Right lobe of liver (tissue), 6 donors: ENCODE data around the gene TAF8. TPM values are rescaled to one million over a fixed set of nuclear protein-coding genes. Genes with fewer than 3 reads are reported as not detected.

Experiments used
- ATAC-seq, 4 donors: fragments of 200-7000 bp; cut with Tn5 transposase; one replicate each; pipeline ENCODE4 v1.9.1; 2020; ENCODE audit warnings: mild to moderate bottlenecking in 4 of 4, moderate library complexity in 4 of 4
- DNase-seq, 3 donors: peaks; one replicate each; pipeline ENCODE4 v3.0.0-alpha.2; 2020
- H3K27ac ChIP-seq, 3 donors: fragments of 200-600 bp; one replicate each; pipeline ENCODE4 v1.8.0; 2022
- H3K27me3 ChIP-seq, 2 donors: fragments of 200-600 bp; one replicate each; pipeline ENCODE4 v1.8.0; 2022
- H3K36me3 ChIP-seq, 4 donors: fragments of 200-600 bp; sonication (generic) in 1 of 4; one replicate each; pipeline versions ENCODE4 v1.5.1 to v1.8.0; 2017 to 2022; ENCODE audit warnings: control low read depth in 1 of 4
- H3K4me1 ChIP-seq, 4 donors: fragments of 200-600 bp; sonication (generic) in 1 of 4; one replicate each; pipeline versions ENCODE4 v1.5.1 to v1.8.0; 2017 to 2022; ENCODE audit warnings: control low read depth in 1 of 4
- H3K4me3 ChIP-seq, 3 donors: fragments of 200-600 bp; one replicate each; pipeline ENCODE4 v1.8.0; 2022
- H3K9me3 ChIP-seq, 4 donors: fragments of 200-600 bp; sonication (generic) in 1 of 4; one replicate each; pipeline versions ENCODE4 v1.5.1 to v1.8.0; 2017 to 2022; ENCODE audit warnings: control low read depth in 1 of 4
- POLR2A ChIP-seq: fragments of 450-650 bp; IDR thresholded peaks from one replicate; pipeline ENCODE4 v1.6.1; 2017; ENCODE audit warnings: antibody characterized with exemption, mild to moderate bottlenecking
- WGBS: methylation state at CpG from one replicate; pipeline ENCODE4 v1.1.6; 2018; ENCODE audit warnings: low coverage, low lambda C conversion rate; ENCODE audit not compliant: insufficient coverage; ENCODE audit errors: missing lambda C conversion rate; 5-methylcytosine and 5-hydroxymethylcytosine counted together
- intact Hi-C, 2 donors: fragments of 100-400 bp; cut with DNase I; formaldehyde crosslinking; loops; one replicate each; pipeline versions ENCODE4 v1.11.2 to v1.14.1; 2022
- total RNA-seq, 6 experiments: library from RNA; depleted of rRNA in 2 of 6; stranded (reverse); fragments of >200 nt in 2 of 6; fragmentation: NEBNext Ultra II Directional in 3 of 6; extraction: Animal tissue kit (Norgen Biotek cat#: 25700) in 3 of 6; gene quantifications; one replicate each; pipeline versions ENCODE4 v1.1.0 to v1.2.4, GENCODE V29; 2016 to 2023
- TF ChIP-seq, protein P1 (sequence below), 4 donors: fragments of 200-600 bp in 3 of 4; fragments of 450-650 bp in 1 of 4; IDR thresholded peaks; one replicate each; pipeline versions ENCODE4 v1.5.1 to v1.8.0; 2016 to 2022; ENCODE audit warnings: antibody characterized with exemption in 4 of 4, mild to moderate bottlenecking in 2 of 4
- donor health status: DM: no; HTN: yes; CAD: no.
- donor health status: DM: no; HTN: no; CAD: no.
- donor health status: DM: no; HTN: no; CAD: no.
- donor health status: DM: no; HTN: yes; CAD: no.
- donor health status: DM: no; HTN: yes; CAD: no.

Gene TAF8
- total RNA-seq, 6 experiments from 2014 or later, result 6.7 to 14.7 (median 11.9) TPM

DNA sequence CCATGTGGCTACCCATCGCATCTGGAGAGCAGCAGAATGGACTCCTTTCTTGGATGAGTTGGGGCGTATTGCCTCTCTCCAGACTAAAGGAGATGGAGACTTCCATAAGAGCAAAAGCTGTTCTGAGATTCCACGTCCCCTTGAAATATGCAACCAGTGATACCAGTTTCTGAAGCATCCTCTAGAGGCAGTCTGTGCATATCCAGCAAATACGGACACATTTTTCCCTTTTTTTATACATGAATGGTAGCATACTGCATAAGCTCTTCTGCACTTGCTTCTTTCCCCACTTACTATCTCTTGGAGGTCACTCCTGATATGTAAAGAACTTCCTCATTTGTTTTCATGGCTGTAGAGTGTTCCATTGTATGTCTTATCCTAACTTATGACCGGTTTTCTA lies 34.6 kb downstream of the TAF8 start:
- ATAC-seq (no peak), DNase-seq (no peak)
- WGBS, result 76% methylated on average over 2 of the region's 5 CpGs
- H3K4me1 ChIP-seq, result no peaks in the 10 kb centered on the region
- no peaks in the 10 kb centered on the region for H3K27me3 ChIP-seq
- no peak overlapping the region for H3K4me3 ChIP-seq
- H3K27ac ChIP-seq, result no peak overlapping the region
- TF ChIP-seq, protein P1, sequence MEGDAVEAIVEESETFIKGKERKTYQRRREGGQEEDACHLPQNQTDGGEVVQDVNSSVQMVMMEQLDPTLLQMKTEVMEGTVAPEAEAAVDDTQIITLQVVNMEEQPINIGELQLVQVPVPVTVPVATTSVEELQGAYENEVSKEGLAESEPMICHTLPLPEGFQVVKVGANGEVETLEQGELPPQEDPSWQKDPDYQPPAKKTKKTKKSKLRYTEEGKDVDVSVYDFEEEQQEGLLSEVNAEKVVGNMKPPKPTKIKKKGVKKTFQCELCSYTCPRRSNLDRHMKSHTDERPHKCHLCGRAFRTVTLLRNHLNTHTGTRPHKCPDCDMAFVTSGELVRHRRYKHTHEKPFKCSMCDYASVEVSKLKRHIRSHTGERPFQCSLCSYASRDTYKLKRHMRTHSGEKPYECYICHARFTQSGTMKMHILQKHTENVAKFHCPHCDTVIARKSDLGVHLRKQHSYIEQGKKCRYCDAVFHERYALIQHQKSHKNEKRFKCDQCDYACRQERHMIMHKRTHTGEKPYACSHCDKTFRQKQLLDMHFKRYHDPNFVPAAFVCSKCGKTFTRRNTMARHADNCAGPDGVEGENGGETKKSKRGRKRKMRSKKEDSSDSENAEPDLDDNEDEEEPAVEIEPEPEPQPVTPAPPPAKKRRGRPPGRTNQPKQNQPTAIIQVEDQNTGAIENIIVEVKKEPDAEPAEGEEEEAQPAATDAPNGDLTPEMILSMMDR (IDR thresholded peaks at IDR 0.05), result no peak
- TF ChIP-seq POLR2A, result no peak
- no peaks in the 10 kb centered on the region for H3K9me3 ChIP-seq
- H3K36me3 ChIP-seq, result no peaks in the 10 kb centered on the region
- intact Hi-C loops, result no loop called here

DNA sequence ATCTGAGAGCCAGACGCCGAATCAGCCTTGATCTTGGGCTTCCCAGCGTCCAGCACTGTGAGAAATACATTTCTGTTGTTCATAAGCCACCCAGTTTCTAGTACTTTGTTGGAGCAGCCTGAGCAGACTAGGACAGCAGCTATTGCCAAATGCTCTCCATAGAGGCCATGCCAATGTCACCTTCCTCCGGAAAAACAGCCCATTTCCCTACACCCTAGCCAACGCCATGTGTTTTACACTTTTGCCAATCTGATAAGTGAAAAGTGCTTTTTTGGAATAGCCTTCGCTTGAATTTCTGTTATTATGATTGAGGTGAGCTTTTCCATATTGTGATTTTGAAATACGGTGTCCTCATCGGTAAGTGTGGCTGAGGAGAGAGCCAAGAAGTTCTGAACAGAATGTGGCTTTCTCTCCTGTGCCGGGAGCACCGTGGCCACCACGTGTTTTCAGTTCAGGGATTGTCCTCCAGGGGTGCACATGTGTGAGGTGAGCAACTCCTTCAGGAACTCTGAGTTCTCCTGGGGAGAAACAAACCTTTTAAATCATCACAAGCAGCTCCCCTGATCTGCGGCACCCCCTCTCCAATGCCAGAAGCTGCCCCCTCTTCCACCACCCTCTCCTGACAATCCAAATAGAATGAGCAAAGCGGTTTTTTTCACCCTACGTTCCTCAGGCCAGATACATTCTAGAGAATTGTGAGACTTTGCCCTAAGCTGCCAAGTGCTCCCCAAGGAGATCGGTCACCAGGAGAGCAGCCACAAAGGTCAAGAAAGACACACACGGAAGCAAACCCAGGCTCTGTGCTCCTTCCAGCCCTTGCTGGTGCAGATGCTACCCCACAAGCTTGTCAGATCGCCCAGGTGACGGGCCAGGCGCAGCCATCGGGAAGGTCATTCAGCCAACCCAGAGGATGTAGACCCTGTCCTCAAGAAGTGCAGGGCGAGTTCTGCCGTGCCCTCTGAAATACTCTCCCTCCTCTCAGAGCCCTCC lies 36.0 kb downstream of the TAF8 start:
- no peak for TF ChIP-seq POLR2A
- TF ChIP-seq, protein P1 (IDR thresholded peaks at IDR 0.05), result no peak
- Histone ChIP-seq H3K9me3 (no peaks in the 10 kb centered on the region), H3K36me3 (no peaks in the 10 kb centered on the region), H3K27ac (no peak overlapping the region), H3K27me3 (no peaks in the 10 kb centered on the region), H3K4me3 (no peak overlapping the region), H3K4me1 (no peaks in the 10 kb centered on the region)
- intact Hi-C loops, result no loop called here
- ATAC-seq (no peak), DNase-seq (no peak)
- 78% methylated on average over 12 of the region's 22 CpGs for WGBS

DNA sequence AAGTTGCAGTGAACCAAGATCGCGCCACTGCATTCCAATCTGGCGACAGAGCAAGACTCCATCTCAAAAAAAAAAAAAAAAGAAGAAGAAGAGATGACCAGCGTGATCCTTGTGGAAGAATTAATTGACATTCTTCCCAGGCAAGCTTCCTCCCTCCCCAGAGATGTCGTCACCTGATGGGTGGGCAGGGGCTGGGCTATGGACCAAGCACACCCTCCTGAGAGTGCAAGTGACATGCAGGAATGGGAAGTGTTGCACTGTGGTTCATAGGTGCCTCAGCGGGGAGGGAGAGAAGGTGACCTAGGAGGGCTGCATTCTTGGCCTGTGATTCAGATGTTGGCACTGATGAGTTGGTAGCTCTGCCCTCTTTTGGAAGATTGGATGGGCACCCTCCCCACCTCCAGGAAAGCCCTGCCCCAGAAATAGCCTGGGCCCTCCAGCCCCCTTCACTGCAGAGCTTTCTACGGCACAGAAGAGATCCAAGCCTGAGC lies 37.8 kb downstream of the TAF8 start:
- TF ChIP-seq POLR2A, result no peak
- TF ChIP-seq, protein P1 (IDR thresholded peaks at IDR 0.05), result no peak
- intact Hi-C loops, result no loop called here
- no peaks in the 10 kb centered on the region for H3K4me1 ChIP-seq
- H3K4me3 ChIP-seq, result no peak overlapping the region
- H3K36me3 ChIP-seq, result no peaks in the 10 kb centered on the region
- DNase-seq (no peak), ATAC-seq (peak in 2 of 4 donors; percentile 41 to 48)
- H3K27me3 ChIP-seq, result no peaks in the 10 kb centered on the region
- no peaks in the 10 kb centered on the region for H3K9me3 ChIP-seq
- 91% methylated on average over 4 of the region's 7 CpGs for WGBS
- H3K27ac ChIP-seq, result no peak overlapping the region

DNA sequence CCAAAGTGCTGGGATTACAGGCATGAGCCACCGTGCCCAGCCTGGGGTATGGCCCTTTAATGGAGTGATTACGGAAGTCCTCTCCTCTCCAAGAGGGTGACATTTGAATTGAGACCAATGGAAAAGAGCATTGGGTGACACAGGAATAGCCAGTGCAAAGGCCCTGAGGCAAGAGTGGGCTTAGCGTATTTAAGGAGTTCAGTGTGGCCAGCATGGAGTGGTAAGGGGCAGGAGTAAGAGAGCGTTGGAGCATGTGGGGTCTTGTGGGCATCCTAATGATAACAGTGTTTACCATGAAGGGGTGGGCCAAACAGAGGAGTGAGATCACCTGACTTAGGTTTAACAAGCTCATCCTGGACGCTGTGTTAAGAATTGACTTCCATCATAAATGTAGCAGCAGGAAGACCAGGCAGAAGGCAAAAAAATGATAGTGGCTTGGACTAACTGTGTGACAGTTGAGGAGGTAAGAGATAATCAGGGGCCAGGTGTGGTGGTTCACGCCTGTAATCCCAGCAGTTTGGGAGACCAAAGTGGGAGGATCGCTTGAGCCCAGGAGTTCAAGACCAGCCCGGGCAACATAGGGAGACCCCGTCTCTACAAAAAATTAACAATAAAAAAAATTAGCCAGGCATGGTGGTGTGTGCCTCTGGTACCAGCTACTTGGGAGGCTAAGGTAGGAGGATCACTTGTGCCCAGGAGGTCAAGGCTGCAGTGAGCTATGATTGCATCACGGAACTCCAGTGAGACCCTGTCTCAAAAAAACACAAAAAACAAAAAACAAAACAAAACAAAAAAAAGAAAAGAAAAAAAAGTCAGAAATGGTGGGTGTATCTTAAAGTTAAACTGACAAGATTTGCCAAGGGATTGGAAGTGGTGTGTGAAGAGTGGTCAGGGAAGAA lies 40.7 kb downstream of the TAF8 start:
- no peak for ATAC-seq
- no peak for TF ChIP-seq POLR2A
- TF ChIP-seq, protein P1 (IDR thresholded peaks at IDR 0.05), result no peak
- Histone ChIP-seq H3K9me3 (no peaks in the 10 kb centered on the region), H3K4me1 (no peaks in the 10 kb centered on the region), H3K4me3 (no peak overlapping the region), H3K27ac (no peak overlapping the region), H3K27me3 (no peaks in the 10 kb centered on the region), H3K36me3 (no peaks in the 10 kb centered on the region)
- WGBS, result 89% methylated on average over 6 of the region's 10 CpGs
- no peak for DNase-seq
- intact Hi-C loops, result no loop called here
